Osteoblast (primary cell): Measurements from ENCODE around the gene ZFAND3. TPM values are rescaled to one million over a fixed set of nuclear protein-coding genes. Genes with fewer than 3 reads are reported as not detected.

Source experiments
- DNase-seq: peaks from one replicate; pipeline ENCODE4 v3.0.0; 2011; ENCODE audit warnings: low spot score, mixed read lengths; ENCODE audit not compliant: insufficient read length; ENCODE audit errors: missing footprints
- H2AFZ ChIP-seq: 2 replicates; pipeline ENCODE4 v1.6.0; 2011; ENCODE audit warnings: mild to moderate bottlenecking, low read length
- H3K27ac ChIP-seq: 2 replicates; pipeline ENCODE4 v1.5.1; 2011; ENCODE audit warnings: mild to moderate bottlenecking, low read depth, low read length, moderate library complexity
- H3K27me3 ChIP-seq: 2 replicates; pipeline ENCODE4 v1.6.0; 2012; ENCODE audit warnings: mild to moderate bottlenecking, control low read depth, inconsistent platforms, low read length, moderate library complexity; ENCODE audit not compliant: insufficient read depth
- H3K36me3 ChIP-seq: 2 replicates; pipeline ENCODE4 v1.5.1; 2011; ENCODE audit warnings: mild to moderate bottlenecking, low read length, control low read depth, moderate library complexity; ENCODE audit not compliant: insufficient read depth
- H3K4me1 ChIP-seq: 2 replicates; pipeline ENCODE4 v1.5.1; 2011; ENCODE audit warnings: mild to moderate bottlenecking, low read length, control low read depth, moderate library complexity; ENCODE audit not compliant: insufficient read depth
- H3K4me2 ChIP-seq: 2 replicates; pipeline ENCODE4 v1.6.0; 2011; ENCODE audit warnings: mild to moderate bottlenecking, low read length; ENCODE audit not compliant: insufficient read depth
- H3K4me3 ChIP-seq: fragments of 200-600 bp; sonication (generic); 3 replicates; pipeline ENCODE4 v1.5.1; 2012; ENCODE audit warnings: mild to moderate bottlenecking, low read length, inconsistent platforms; ENCODE audit not compliant: insufficient read depth
- H3K79me2 ChIP-seq: 2 replicates; pipeline ENCODE4 v1.6.0; 2012; ENCODE audit warnings: mild to moderate bottlenecking, low read length, control low read depth, inconsistent platforms; ENCODE audit not compliant: insufficient read depth
- H3K9me3 ChIP-seq: 2 replicates; pipeline ENCODE4 v1.5.1; 2011; ENCODE audit warnings: low read depth, low read length, control low read depth
- H4K20me1 ChIP-seq: 2 replicates; pipeline ENCODE4 v1.6.0; 2012; ENCODE audit warnings: mild to moderate bottlenecking, low read length, control low read depth; ENCODE audit not compliant: insufficient read depth
- CTCF ChIP-seq: IDR thresholded peaks from 2 replicates; pipeline ENCODE4 v1.5.1; 2011; ENCODE audit warnings: mild to moderate bottlenecking, low read depth, low read length, moderate library complexity; ENCODE audit errors: extremely low read depth
- total RNA-seq: library from RNA; depleted of rRNA; stranded (reverse); fragments of >200 nt; gene quantifications from 2 replicates; pipeline ENCODE4 v1.2.3, GENCODE V29; 2012

ZFAND3 gene
- total RNA-seq, 1 donor = 27.1 TPM

- H2AFZ ChIP-seq = no peak overlapping the region
- no peaks in the 10 kb centered on the region for H3K27me3 ChIP-seq
- peaks cover 3% of the 10 kb centered on the region for H3K36me3 ChIP-seq
- H3K9me3 ChIP-seq = no peaks in the 10 kb centered on the region
- no peak overlapping the region for H3K27ac ChIP-seq
- H3K4me2 ChIP-seq = no peak overlapping the region
- H4K20me1 ChIP-seq = peaks cover 80% of the 10 kb centered on the region
- no peak overlapping the region for H3K4me3 ChIP-seq
- no peak for TF ChIP-seq CTCF
- DNase-seq = no peak
- H3K4me1 ChIP-seq = no peaks in the 10 kb centered on the region
- peaks cover 98% of the 10 kb centered on the region for H3K79me2 ChIP-seq
Observed at GRCh38 chr6:37838219-37838921, 18.8 kb downstream of the ZFAND3 start.

- no peak overlapping the region for H3K4me3 ChIP-seq
- peaks cover 1% of the 10 kb centered on the region for H3K4me1 ChIP-seq
Observed at GRCh38 chr6:37840143-37840939, 20.8 kb downstream of the ZFAND3 start.

GRCh38 chr6:37840940-37841300 is 21.4 kb downstream of the ZFAND3 start:
- DNase-seq = no peak
- Histone ChIP-seq H3K79me2 (peaks cover 98% of the 10 kb centered on the region), H3K4me2 (no peak overlapping the region), H4K20me1 (peaks cover 83% of the 10 kb centered on the region), H3K4me3 (no peak overlapping the region), H2AFZ (no peak overlapping the region), H3K36me3 (peaks cover 3% of the 10 kb centered on the region), H3K27me3 (no peaks in the 10 kb centered on the region), H3K9me3 (no peaks in the 10 kb centered on the region), H3K4me1 (peaks cover 7% of the 10 kb centered on the region), H3K27ac (no peak overlapping the region)
- no peak for TF ChIP-seq CTCF

More at GRCh38 chr6:37840143-37840939, 20.8 kb downstream of the ZFAND3 start:
- no peak overlapping the region for H3K4me2 ChIP-seq
- TF ChIP-seq CTCF = no peak
- H3K79me2 ChIP-seq = peaks cover 97% of the 10 kb centered on the region
- no peak for DNase-seq
- no peaks in the 10 kb centered on the region for H3K27me3 ChIP-seq
- H2AFZ ChIP-seq = no peak overlapping the region
- H3K36me3 ChIP-seq = peaks cover 3% of the 10 kb centered on the region
- H3K27ac ChIP-seq = no peak overlapping the region
- peaks cover 83% of the 10 kb centered on the region for H4K20me1 ChIP-seq
- H3K9me3 ChIP-seq = no peaks in the 10 kb centered on the region
